HL-60 (cell line): ENCODE data around the gene ADIRF.

ENCODE experiments used
- CTCF ChIP-seq: IDR thresholded peaks from one replicate; pipeline ENCODE4 v1.5.1; 2011; ENCODE audit warnings: low read length, control low read depth, inconsistent platforms; ENCODE audit not compliant: insufficient read depth
- GABPA ChIP-seq: IDR thresholded peaks from 2 replicates; pipeline ENCODE4 v1.6.1; 2012; ENCODE audit warnings: low read depth
- POLR2AphosphoS5 ChIP-seq: IDR thresholded peaks from 2 replicates; pipeline ENCODE4 v1.6.1; 2012; ENCODE audit warnings: low read depth
- TF ChIP-seq, protein P1 (sequence below): IDR thresholded peaks from 2 replicates; pipeline ENCODE4 v1.6.1; 2012; ENCODE audit warnings: low read depth; ENCODE audit not compliant: insufficient replicate concordance

DNA sequence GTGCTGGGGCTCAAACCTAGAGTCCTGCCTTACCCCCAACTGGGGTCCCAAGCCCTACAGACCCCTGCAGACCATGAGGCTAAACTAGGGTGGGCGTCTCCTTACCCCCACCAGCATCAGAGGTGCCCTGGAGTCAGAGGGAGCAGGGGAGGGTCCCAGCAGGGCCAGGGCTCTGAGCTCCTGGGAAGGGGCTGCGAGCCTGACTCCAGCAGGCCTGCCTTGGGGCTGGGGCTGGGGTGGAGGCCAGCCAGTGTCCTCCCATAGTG lies 8.6 kb upstream of the ADIRF start:
- no peak for TF ChIP-seq POLR2AphosphoS5
- no peak for TF ChIP-seq GABPA
- no peak for TF ChIP-seq CTCF
- TF ChIP-seq, protein P1, sequence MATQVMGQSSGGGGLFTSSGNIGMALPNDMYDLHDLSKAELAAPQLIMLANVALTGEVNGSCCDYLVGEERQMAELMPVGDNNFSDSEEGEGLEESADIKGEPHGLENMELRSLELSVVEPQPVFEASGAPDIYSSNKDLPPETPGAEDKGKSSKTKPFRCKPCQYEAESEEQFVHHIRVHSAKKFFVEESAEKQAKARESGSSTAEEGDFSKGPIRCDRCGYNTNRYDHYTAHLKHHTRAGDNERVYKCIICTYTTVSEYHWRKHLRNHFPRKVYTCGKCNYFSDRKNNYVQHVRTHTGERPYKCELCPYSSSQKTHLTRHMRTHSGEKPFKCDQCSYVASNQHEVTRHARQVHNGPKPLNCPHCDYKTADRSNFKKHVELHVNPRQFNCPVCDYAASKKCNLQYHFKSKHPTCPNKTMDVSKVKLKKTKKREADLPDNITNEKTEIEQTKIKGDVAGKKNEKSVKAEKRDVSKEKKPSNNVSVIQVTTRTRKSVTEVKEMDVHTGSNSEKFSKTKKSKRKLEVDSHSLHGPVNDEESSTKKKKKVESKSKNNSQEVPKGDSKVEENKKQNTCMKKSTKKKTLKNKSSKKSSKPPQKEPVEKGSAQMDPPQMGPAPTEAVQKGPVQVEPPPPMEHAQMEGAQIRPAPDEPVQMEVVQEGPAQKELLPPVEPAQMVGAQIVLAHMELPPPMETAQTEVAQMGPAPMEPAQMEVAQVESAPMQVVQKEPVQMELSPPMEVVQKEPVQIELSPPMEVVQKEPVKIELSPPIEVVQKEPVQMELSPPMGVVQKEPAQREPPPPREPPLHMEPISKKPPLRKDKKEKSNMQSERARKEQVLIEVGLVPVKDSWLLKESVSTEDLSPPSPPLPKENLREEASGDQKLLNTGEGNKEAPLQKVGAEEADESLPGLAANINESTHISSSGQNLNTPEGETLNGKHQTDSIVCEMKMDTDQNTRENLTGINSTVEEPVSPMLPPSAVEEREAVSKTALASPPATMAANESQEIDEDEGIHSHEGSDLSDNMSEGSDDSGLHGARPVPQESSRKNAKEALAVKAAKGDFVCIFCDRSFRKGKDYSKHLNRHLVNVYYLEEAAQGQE, result no peak
